Astrocyte of the spinal cord (primary cell): ENCODE data around the gene CLECL1.

Experiments
- DNase-seq: peaks from one replicate; pipeline ENCODE4 v3.0.0; 2011; ENCODE audit warnings: low read depth, low spot score
- H3K4me3 ChIP-seq: 2 replicates; pipeline ENCODE4 v1.5.1; 2011; ENCODE audit warnings: low read depth, mild to moderate bottlenecking, low read length, moderate library complexity
- CTCF ChIP-seq: IDR thresholded peaks from 2 replicates; pipeline ENCODE4 v1.5.1; 2012; ENCODE audit warnings: low read depth, mild to moderate bottlenecking, low read length, inconsistent platforms
- in situ Hi-C: cut with HindIII; loops from 2 replicates; pipeline ENCODE4 v1.10.0; 2017; ENCODE audit warnings: low sequenced_read_pairs

CLECL1 gene

GRCh38 chr12:9731797-9732196, 1.1 kb downstream of the CLECL1 start:
- TF ChIP-seq CTCF = no peak
- DNase-seq = no peak
- H3K4me3 ChIP-seq = no peak overlapping the region
- in situ Hi-C loops = no loop called here

- TF ChIP-seq CTCF = no peak
- DNase-seq = no peak
- no peak overlapping the region for H3K4me3 ChIP-seq
- in situ Hi-C loops = no loop called here
These were observed 1.5 kb downstream of the CLECL1 start for GRCh38 chr12:9731393-9731792.

DNA sequence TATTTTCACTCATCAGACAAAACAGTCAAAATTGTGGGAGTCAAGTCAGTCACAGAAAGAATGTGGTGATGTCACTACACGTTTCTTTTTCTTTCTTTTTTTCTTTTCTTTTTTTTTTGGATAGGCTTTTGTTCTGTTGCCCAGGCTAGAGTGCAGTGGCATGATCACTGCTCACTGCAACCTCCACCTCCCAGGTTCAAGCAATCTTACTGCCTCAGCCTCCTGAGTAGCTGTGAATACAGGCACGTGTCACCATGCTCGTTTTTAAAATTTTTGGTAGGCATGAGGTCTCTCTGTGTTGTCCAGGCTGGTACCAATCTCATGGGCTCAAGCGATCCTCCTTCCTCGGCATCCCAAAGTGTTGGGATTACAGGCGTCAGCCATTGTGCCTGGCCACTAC, 2.3 kb downstream of the CLECL1 start:
- no peak for DNase-seq
- in situ Hi-C loops = no loop called here
- no peak overlapping the region for H3K4me3 ChIP-seq
- TF ChIP-seq CTCF = no peak

DNA sequence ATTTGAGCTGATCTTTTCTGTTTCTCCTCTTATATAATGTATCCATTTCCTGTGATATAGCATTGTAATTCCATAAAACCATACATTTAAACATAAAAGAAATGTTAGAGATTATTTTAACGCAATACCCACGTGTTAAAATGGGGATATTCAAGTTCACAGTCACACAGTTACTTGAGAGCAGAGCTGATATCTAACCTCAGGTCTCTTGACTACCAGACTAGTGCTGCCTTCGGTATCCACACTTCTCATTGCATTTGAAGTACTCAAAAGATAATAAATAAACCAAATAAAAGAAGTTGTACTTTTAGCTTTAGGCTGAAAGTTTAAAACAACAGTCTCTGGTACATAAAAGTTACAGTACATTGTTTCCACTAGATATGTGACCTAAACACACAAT, 2.9 kb downstream of the CLECL1 start:
- no peak for DNase-seq
- H3K4me3 ChIP-seq = no peak overlapping the region
- TF ChIP-seq CTCF = no peak
- in situ Hi-C loops = no loop called here

DNA sequence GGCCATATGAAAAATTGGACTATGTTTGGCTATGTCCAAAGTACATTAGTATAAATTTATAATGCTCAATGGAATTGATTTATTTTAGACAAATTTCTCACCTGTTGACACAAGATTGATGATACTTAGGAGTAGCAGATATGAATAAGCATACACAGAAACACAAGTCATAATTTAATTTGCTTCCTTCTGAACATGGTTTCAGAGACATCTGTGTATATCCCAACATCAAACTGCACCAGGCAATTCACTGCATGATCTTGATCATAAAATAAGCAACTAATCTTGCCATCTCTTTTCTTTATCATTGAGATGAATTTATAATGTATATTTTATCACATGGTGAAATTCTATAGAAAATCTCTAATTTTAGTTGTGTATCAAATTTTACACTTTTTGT, 3.8 kb downstream of the CLECL1 start:
- no peak overlapping the region for H3K4me3 ChIP-seq
- no peak for TF ChIP-seq CTCF

GRCh38 chr12:9727813-9728212, 5.1 kb downstream of the CLECL1 start:
- in situ Hi-C loops = no loop called here
- no peak for DNase-seq
- no peak overlapping the region for H3K4me3 ChIP-seq
- no peak for TF ChIP-seq CTCF

More for the DNA sequence above, 3.8 kb downstream of the CLECL1 start:
- DNase-seq = no peak
- in situ Hi-C loops = no loop called here
